HG03432 (cell line): Measurements from ENCODE around the gene ALOX5.

Source experiments
- ATAC-seq: cut with Tn5 transposase; IDR thresholded peaks from one replicate; pipeline ENCODE4 v1.9.1; 2021; ENCODE audit warnings: mild to moderate bottlenecking, moderate library complexity; ENCODE audit not compliant: unreplicated experiment

ALOX5 gene

GRCh38 chr10:45441239-45442190 lies 67.5 kb downstream of the ALOX5 start:
- no peak for ATAC-seq

- no peak for ATAC-seq
Observed at GRCh38 chr10:45442251-45442650, 68.2 kb downstream of the ALOX5 start.

GRCh38 chr10:45442662-45443061 lies 68.6 kb downstream of the ALOX5 start:
- no peak for ATAC-seq

GRCh38 chr10:45443101-45444009 lies 69.3 kb downstream of the ALOX5 start:
- no peak for ATAC-seq

- ATAC-seq = no peak
Observed at GRCh38 chr10:45444022-45444421, 70.0 kb downstream of the ALOX5 start.

GRCh38 chr10:45444976-45445898 lies 71.2 kb downstream of the ALOX5 start:
- no peak for ATAC-seq

GRCh38 chr10:45446858-45447257 lies 72.8 kb downstream of the ALOX5 start:
- ATAC-seq = no peak

GRCh38 chr10:45447416-45447815 lies 73.4 kb downstream of the ALOX5 start:
- ATAC-seq = no peak

- no peak for ATAC-seq
Observed at GRCh38 chr10:45450866-45451265, 76.8 kb downstream of the ALOX5 start.

GRCh38 chr10:45451407-45451806 lies 77.4 kb downstream of the ALOX5 start:
- ATAC-seq = no peak

- ATAC-seq = no peak
Observed at GRCh38 chr10:45452268-45452667, 78.3 kb downstream of the ALOX5 start.

GRCh38 chr10:45452743-45453452 lies 78.9 kb downstream of the ALOX5 start:
- no peak for ATAC-seq

GRCh38 chr10:45453639-45454255 lies 79.7 kb downstream of the ALOX5 start:
- peak; percentile 79 for ATAC-seq

GRCh38 chr10:45454262-45454661 lies 80.2 kb downstream of the ALOX5 start:
- no peak for ATAC-seq

- no peak for ATAC-seq
Observed at GRCh38 chr10:45454859-45455258, 80.8 kb downstream of the ALOX5 start.

GRCh38 chr10:45456233-45456632 lies 82.2 kb downstream of the ALOX5 start:
- ATAC-seq = no peak

GRCh38 chr10:45456822-45457221 lies 82.8 kb downstream of the ALOX5 start:
- no peak for ATAC-seq

GRCh38 chr10:45457487-45457886 lies 83.5 kb downstream of the ALOX5 start:
- no peak for ATAC-seq

GRCh38 chr10:45460235-45460878 lies 86.3 kb downstream of the ALOX5 start:
- ATAC-seq = peak; percentile 44
